ENCODE results near the gene RECK.

- TF ChIP-seq CTCF (IDR thresholded peaks at IDR 0.05 in 4 of 5, conservative IDR thresholded peaks at IDR 0.05 in 1 of 5): no peak
- TF ChIP-seq POLR2A (IDR thresholded peaks at IDR 0.05): no peak
Measured at GRCh38 chr9:36137392-36138004, 100.8 kb downstream of the RECK start.
